Endometrium (tissue), 2 donors: Measurements from ENCODE around the gene ST6GALNAC3.

Experiments
- FAIRE-seq: peaks from 2 replicates; lab custom pipeline; 2012; peaks lifted over from hg19 to GRCh38; lab: Jason Lieb, UNC
- donor health status: control.
- donor health status: control.

ST6GALNAC3 gene

DNA sequence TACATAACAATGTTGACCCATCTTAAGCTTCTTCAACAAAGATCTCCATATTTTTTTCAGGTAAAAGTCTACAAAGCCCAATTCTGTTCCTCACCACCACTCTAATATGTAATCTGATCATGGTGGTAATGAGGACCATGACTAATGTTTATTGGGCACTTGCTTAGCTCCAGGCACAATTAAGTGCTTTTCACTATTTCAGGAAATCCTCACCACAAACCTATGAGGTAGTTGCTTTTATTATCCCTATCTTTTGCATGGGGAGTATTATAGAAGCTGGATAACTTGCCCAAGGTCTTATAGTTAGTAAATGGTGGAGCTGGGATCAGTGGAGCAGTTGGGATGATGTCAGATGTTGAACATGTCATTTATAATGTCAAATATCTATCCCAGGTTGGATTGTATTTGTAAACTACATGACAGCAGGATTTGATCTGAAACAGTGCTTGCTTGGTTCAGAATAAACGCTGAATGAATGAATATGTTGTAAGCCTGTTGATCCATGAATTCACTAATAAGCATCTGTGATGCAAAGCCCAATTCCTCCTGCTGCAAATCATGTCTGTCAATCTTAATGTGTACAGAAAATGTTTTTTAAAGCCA is 509.4 kb downstream of the ST6GALNAC3 start:
- no peak for FAIRE-seq

DNA sequence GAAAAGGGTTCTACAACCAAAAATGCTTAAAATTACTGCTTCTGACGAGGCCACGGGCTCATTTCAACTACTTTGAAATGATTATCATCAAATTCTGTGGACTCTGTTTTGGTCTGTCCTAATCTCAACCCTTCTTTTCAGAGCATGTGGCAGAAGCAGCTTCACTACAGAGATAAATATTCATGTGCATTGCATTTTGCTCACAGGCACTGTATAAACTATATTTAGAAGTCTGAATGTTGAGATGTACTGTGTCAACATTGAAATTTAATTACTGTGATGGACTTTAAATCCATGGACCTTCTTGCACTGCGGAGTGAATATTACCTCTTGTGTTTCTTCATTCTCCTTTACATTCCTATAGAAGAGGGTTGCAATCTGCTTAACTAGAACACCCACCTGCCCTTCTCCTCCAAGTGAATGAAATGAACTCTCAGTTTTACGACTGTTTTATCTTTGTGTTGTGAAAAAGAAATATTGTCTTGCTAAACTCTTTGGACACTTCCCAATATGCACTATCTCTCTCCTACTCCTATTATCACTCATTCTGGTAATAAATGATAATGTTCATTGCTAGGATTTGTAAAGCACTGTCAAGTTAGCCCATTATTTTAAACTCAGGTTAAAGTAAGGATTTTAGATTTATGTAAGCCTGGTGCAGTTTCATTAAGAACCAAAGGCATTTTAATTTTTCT is 511.6 kb downstream of the ST6GALNAC3 start:
- FAIRE-seq = no peak

DNA sequence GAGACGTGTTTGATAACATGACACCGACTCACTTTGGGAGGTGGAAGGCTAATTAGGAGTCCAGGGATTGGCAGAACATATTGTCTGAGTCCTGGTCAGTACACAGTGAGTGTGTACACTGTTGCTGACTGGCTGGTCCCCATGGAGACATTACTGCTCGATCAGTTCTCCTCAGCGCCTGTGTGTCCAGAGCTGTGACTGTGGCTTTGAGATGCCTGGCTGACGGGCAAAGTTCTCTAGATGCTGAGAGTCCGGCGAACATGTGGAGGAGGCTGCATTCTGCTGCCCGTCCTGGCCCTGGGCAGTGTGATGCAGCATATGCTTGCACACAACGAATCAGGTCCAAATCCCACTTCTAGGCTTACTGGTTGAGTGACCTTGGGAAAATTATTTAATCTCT is 512.7 kb downstream of the ST6GALNAC3 start:
- no peak for FAIRE-seq

DNA sequence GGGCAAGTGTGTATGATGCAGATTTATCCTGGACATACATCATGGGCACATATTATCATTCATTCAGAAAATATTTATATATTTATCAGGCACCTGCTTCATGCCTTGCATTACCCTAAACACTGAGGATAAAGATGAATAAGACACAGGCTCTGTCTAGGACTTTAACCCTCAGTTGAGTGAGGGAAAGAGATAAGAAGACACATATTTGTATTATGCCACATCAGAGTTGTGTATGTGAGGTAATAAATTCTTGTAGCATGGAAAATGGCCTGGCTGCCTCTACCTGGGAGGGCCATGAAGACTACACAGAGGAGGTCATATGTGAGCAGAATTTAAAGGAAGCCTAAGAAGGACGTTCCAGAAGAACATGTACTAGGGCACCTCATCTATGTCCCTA is 516.9 kb downstream of the ST6GALNAC3 start:
- no peak for FAIRE-seq

DNA sequence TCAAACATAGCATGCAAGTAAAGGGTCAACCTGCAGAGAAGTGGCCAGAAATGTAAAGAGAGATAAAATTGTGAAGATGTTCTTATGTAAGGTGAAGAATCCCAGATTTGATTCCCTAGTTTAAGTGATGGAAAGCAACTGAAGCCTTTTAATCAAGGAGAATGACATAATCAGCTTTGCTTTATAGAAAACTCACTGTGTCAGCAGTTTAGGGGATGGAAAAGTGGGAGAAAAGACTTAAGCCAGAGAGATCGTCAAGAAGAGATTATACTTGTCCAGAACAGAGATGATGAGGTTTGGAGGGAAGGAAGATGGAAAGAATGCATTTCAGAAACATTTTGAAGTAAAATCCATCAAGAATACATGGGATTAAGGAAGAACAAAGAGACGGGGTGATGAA is 517.4 kb downstream of the ST6GALNAC3 start:
- FAIRE-seq = no peak

DNA sequence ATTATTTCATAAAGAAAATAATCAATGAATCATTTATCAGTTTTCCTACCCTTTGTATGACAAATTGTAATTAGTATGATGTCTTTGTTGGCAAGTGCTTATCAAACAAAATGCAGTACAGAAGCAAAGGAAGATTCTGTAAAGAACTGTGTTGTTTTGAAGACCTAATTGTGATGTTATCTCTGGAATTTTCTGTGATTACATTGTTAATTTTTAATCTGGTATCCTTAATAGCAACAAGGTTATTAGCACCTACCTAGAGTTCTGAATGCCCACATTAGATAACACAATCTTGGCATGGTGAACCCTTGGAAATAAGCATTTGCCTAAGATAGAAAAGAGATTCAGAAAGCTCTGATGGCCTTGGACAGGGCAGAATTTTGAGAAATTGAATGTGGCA is 518.6 kb downstream of the ST6GALNAC3 start:
- no peak for FAIRE-seq

DNA sequence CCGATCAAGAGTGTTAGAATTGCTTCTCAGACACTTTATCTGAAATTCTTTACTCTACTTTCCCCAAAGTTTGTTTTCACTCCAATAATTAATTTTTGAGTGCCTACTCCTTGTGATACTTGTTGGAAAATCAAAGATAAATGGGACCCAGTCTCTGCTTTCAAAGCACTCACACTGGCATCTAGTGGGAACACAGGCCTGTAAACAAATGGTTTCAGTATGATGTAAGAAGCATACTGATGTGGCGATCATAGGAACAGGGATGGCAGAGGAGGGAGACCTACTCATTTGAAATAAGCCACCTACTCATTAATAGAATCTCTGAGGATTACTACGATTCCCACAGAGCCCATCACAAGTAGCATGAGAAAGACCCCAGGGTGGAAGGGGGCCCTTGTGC is 519.1 kb downstream of the ST6GALNAC3 start:
- no peak for FAIRE-seq

DNA sequence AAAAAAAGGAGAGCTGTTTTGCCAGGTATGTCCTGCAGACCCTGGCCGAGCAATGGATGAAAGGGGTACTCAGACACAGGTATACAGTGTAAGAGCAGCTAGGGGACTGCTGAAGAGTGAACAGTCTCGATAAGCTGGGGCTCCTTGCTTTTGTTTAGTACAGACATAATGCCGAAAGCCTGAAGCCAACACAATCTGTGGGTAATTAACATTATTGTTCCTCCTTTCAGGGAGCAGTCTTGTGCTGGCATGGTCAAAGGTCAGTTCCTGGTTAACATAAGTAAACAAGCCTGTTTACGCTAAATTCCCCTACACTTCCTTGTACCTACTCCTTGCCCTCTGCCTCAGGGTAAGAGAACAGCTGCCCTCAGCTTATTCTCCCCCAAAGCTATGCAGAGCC is 520.5 kb downstream of the ST6GALNAC3 start:
- FAIRE-seq = no peak

DNA sequence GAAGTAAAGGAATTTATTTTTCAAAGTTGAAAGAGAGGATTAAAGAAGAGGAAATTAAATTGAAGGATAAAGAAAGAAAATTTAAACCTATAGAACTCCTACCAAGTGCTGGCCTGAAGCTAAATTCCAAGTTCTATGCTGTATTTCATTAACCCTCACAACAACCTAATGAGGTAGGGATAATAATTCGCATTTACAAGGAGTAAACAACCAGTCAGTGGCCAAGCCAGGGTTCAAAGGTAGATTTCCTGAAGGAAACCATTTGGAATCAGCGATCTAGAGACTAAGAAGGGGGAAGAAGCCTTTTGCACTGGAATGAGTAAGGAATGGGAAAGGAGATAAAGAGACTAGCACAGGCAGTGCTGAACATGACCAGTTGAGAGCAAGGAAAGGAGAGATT is 526.9 kb downstream of the ST6GALNAC3 start:
- FAIRE-seq = no peak

DNA sequence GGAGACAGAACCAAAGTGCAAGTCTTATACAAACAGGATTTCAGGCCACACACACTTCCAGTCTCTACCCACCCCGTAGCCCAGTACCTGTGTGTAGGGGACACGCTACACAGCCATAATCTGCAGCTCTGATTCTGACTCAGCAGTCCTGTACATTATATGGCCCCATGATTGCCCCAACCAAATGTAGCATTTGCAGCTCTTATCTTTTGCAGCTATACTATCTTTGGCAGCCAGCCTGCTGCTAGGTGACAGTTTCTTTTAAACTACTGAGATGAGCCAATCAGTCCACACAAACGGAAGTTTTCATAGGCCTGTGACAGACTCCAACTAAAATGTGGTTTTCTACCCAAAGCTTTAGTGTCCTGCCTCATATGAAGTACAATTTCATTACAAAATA is 533.2 kb downstream of the ST6GALNAC3 start:
- FAIRE-seq = no peak

DNA sequence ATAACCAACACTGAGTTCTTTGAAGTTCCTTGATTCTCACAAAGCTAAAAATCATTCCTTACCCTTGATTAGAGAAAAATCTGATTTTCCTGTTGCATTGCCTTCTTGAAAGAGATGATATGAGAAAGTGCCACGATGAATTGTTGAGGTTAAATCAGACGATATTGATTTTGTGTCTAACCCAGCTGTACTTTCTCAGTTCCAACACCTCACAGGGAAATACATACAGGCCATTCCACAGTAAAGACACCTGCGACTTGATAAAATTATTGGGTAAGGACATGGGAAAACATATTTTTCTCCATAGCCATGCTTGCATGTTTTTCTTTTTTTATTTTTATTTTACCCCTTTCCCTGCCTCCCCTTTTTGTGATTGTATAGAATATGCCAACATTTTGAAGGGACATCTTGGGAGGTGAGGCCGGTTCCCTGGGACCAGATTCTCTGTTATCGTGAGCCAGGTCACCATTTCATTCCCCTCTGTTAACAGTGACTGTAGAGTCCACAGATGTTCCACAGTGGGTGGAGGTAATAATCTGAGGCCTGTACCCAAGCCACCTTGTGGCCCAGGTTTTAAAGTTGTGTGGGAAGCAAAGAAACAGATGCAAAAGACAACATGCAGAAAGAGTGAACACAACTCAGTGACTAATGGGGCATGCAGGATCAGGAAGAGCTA is 537.4 kb downstream of the ST6GALNAC3 start:
- no peak for FAIRE-seq

DNA sequence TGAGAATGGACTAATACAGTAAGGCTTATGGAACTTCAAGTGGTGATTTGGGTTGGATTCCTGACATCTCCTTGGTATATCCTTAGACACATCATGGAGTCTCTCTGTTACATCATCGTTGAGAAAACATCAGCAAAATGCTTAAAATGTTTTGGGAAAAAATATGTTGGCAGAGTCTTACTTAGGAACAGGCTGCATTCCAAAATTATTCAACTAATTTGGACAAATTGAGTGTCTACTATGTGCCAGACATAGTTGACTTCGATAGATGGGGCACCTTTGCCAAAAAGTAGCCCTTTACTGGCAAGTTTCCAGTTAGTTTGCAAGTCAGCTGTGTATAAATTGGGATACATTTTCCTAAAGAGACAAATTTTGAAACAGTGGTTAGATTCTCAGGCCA is 539.3 kb downstream of the ST6GALNAC3 start:
- no peak for FAIRE-seq

DNA sequence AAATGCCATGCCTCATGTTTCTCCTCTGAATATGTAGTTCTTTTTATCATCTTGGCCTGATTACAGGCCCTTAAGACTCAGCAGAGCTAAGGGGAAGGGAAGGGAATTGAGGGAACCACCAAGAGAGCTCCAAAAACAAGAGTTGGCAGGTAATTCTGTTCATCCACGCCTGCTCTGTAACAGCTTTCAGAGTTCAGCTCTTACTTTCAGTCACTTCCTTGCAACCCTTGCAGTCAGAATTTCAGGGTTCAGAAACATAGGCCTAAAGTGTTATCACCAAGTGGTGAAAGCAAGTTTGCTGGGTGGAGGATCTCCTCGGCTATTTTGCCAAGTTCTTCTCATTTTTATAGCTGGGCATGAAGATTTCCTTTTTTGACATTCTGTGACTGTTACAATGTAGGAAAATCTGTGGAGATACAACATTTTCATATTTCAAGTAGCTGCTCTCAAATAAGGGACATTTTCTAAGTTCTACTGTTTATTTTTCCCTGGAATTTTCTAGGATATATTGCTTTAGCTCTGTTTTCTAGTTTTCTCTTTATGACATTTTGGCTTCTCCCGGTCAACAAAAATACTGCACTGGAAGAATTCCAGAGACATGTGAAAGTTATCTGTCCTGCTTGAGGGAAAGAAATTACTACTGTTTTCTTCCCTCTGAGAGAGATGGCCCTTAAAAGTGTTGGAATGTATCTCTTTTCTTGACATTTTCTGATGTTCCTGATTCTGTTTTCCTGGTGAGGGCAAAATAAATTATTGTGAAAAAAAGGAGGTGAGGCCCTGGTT is 540.9 kb downstream of the ST6GALNAC3 start:
- peak; percentile 70 for FAIRE-seq

DNA sequence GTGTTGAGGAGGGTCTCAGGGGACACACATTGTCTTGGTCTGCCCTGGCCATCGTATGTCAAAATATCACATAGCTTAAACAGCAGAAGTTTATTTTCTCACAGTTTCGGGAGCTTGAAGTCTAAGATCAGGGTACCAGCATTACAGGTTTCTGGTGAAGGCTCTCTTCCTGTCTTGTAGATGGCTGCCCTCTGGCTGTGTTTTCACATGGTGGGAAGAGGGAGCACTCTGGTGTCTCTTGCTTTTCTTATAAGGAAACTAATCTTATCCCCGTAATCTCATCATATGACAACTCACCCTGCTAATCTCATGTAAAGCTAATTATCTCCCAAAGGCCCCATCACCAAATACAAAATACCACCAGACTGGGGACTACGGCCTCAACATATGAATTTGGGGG is 545.8 kb downstream of the ST6GALNAC3 start:
- FAIRE-seq = no peak

DNA sequence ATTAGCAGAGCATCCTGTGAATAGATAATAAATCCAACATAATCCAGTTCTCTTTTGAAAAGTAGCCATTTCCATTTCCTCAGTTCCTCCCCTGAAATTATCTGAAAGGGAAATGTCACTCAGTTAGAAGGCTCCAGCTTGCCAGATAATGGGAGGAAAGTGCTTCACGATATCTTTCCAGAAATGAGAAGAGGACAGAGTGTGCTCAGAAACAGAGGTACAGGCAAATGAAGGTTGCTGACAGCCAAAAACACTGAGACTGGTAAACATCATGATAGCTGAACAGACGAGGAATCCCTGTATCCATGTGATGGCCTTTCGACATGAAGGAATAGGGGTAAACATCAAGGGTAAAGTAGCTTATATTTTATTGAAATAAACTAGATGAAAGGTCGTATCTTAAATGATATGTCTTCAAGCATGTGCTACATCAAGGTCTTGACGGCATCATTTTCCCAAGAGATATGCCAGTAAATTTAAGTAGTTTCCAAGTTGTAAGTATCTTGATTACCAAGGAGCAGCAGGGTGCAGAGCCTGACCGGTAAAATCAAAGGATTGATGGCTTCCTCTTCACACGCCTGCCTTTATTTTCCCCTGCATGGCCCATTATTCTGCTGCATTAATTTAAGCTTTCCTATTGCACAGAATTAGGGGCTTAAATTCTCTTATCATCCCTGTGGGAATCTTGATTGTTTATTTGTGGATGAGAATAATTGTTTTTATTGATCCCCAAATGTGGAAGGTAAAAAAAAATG is 548.4 kb downstream of the ST6GALNAC3 start:
- FAIRE-seq = no peak

DNA sequence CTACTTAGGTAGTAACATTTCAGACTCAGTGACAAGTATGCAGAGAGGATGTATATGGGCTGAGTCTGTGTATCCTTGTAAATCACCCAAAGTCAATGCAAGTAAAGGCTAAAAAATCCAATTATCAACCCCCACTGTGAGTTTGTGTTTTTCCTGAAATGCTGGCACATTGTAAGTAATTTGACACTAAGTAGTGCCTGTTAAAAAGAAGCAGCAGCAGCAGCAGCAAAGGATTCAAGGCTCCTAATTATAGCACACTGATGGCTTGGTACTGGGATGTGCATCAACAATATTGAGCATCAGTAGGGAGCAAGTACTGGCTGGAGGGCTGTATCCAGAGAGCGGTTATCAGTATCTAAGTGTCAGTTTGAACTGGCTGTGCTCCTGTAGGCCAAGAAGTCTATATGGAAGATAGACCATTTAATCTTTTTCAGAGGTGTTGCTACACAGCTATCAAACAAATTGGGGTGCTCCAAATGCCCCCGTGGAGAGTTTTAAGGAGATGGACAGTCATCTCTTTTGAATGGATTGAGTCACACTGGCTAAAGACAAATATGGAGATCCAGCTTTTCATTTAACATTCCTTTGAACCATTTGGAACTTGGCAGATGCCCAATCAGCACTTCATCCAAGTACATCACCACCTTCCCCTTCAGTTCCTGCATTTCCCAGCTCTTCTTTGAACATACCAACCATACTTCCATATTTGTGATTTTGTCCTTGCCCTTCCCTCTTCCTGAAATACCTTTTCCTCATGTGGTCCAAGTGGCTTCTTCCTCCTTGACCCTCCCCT is 551.5 kb downstream of the ST6GALNAC3 start:
- FAIRE-seq = no peak

DNA sequence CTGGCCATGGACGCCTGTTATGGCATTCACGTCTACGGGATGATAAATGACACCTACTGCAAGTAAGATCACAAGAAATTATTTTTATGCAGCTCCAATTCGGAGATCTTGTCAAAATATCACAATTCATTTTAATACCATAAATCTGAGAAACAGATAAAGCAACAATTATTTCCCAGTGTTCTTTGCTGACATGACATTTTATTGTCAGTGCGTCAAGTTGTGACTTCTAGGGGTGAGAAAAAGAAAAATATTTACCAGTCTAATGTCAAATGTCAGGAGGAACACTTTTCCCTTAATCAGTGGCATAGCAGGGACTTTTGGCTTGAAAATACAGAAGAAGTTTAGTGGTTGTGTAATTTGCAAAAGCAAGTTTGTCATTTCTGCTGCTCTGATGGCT is 553.0 kb downstream of the ST6GALNAC3 start:
- FAIRE-seq = no peak

DNA sequence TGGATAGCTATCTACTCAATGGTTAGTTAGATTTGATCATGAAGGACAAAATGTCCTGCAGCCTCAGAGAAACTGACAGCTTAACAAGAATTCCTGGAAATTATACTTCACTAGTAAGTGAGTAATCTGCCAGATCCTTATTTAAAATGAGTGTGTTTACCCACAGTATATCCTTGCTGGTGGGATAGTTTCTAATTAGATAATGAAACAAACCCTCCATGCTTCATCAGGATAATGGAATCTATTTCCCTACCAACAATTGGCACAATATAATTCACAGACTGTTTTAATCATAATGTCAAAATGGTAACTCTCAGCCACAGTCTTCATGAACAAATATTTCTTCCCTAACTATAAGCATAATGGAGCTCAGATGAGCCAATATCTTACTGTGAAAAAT is 553.4 kb downstream of the ST6GALNAC3 start:
- no peak for FAIRE-seq

DNA sequence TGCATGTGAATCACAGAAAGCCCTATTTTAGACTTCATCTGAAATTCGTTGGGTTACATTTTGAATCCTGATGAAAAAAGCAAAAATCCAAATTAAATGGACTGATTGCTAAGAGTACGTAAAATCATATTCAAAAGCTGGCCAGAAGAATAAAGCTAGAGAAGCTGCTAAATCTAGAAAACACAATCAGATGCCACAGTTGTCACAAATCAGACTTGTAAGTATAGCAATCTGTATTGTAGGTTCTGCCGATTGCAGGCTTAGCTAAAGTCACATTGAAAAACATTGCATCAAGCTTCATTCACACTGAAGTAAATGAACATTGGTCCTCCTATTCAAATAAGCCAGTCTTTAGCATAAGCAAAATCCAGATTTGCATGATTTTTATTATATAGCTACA is 557.6 kb downstream of the ST6GALNAC3 start:
- no peak for FAIRE-seq

DNA sequence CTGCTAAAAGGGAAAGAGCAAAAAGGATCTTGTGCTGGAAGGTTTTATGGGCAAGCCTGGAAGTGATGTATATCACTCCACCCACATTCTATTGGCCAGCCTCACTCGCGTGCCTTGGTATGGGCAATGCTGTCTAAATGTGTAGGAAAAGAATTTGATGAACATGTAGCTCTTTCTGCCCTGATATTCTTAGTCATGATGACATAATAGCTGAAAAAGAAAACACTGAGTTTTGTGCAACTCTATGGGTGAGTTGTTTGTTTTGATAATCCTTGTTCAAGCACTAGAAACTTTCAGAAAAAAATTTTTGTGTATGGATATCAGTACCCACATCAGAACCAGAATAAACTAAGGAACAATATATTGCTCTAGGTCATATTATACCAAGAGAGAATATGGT is 561.2 kb downstream of the ST6GALNAC3 start:
- FAIRE-seq = no peak

DNA sequence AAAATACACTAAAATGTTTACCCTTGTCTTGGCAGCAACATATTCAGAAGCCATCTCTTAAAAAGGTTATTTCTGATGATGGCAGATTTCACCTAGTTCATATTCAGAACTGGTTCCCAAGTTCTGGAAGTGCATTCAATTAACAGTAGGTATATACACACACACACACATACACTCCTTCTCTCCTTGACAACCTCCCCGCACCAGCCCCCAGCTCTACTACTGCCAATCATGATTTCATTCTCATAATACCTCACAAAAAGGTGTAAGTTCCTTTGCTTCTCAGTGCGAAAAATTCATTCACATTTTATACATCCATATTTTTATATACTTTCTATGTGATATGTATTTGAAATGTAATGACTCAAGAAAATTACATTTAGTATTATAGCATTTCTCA is 564.6 kb downstream of the ST6GALNAC3 start:
- FAIRE-seq = no peak
